ENCODE results near the gene HS6ST3. TPM values are rescaled to one million over a fixed set of nuclear protein-coding genes. Genes with fewer than 3 reads are reported as not detected.

The HS6ST3 gene
- total and polyA plus RNA-seq, 2 of the 13 experiments (the other 11 are each of a cell fraction or from before 2014, with no cell fraction given) = not detected

DNA sequence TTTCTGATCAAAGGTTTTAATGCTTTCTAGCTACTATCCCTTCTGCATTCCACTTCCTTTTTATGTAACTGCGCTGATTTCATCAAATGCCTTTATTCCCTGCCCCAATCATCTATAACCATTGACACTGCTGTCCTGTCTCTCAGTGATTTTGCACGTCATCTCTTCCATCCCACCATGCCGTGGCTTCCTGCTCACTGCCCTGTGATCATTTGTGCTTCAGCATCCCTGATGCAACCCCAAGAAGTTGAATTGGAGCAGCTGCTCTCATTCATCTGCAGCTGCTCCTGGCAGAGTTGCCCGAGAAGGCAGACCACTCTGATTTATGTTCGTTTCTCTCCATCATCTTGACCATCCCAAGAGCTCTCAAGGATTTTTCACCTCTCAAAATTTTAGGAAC, 112.4 kb downstream of the HS6ST3 start:
- POLR2A ChIA-PET = no interaction called here
- intact Hi-C loops (cut with micrococcal nuclease; ENCODE audit: unreplicated experiment) = no loop called here
- FAIRE-seq = no peak
- no peak for TF ChIP-seq TP53 (CRISPR knock-in tag; conservative IDR thresholded peaks at IDR 0.05)
- no peak for TF ChIP-seq TBX2 (CRISPR knock-in tag; IDR thresholded peaks at IDR 0.05; ENCODE audit: borderline replicate concordance)
- TF ChIP-seq NFE2L1 (CRISPR knock-in tag; IDR thresholded peaks at IDR 0.05; ENCODE audit: borderline replicate concordance) = no peak
- TF ChIP-seq ZSCAN25 (CRISPR knock-in tag; IDR thresholded peaks at IDR 0.05) = no peak
- no peak for TF ChIP-seq SMC3 (IDR thresholded peaks at IDR 0.05; ENCODE audit: low read length)
- no peak for TF ChIP-seq ZNF674 (CRISPR knock-in tag; IDR thresholded peaks at IDR 0.05; ENCODE audit: low read depth)
- no peak overlapping the region for H3K4me3 ChIP-seq (replicated peaks in 1 of 3; ENCODE audit: insufficient read depth in 1 of 3, low read depth in 2 of 3, low read length in 3 of 3)
- H3K36me3 ChIP-seq (replicated peaks in 1 of 2; ENCODE audit: control insufficient read depth in 1 of 2, insufficient read depth in 2 of 2, low read length in 2 of 2) = no peaks in the 10 kb centered on the region
- no TSS peak for BruUV-seq (replicated peaks)
- H4K20me1 ChIP-seq (ENCODE audit: insufficient read depth, low read length) = no peaks in the 10 kb centered on the region
- no peak for ATAC-seq
- no peaks in the 10 kb centered on the region for H3K79me2 ChIP-seq (ENCODE audit: insufficient read depth, low read length)
- no peaks in the 10 kb centered on the region; a peak in 1 of 5 replicates for H3K27me3 ChIP-seq (ENCODE audit: control insufficient read depth in 1 of 2, insufficient read depth in 2 of 2, low read length in 2 of 2)
- no peaks in the 10 kb centered on the region for H3K4me1 ChIP-seq (ENCODE audit: insufficient read depth, low read length)
- no peak overlapping the region for H2AFZ ChIP-seq (ENCODE audit: low read length)
- CTCF ChIA-PET (ENCODE audit: low intra/inter-chr PET ratio, low total read pairs) = no interaction called here
- no peak for DNase-seq (ENCODE audit: low spot score)
- H3K27ac ChIP-seq (ENCODE audit: extremely low read length, insufficient read depth, low read length) = no peak overlapping the region
- no peak overlapping the region for H3K9ac ChIP-seq (ENCODE audit: insufficient read depth, low read depth, low read length)
- no peak overlapping the region for H3K4me2 ChIP-seq (ENCODE audit: low read depth, low read length)
- no peaks in the 10 kb centered on the region for H3K9me3 ChIP-seq (ENCODE audit: low read length)
- in situ Hi-C loops (cut with HindIII; ENCODE audit: extremely low pct_ligation_motif_present, low pct_unique_long_range_greater_than_20kb) = no loop called here
- under 1% methylated on average over 5 of the region's 5 CpGs for WGBS (ENCODE audit: low lambda C conversion rate)

DNA sequence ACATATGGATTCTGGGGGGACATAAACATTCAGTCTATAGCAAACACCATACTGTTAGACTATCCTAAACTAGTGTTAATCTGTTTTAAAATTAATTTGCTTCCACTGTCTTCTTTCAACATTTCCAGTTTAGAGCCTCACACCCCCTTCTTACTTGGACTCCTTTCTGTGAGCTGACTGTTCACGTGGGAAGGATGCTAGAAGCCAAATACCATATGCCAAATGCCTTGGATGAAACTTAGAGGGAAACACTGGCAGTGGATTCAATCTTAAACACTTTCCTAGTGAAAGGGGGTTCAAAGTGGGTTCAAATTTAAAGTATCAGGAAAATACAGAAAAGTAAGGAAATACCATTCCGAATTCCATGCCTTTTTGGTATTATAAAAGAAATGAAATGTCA, 113.6 kb downstream of the HS6ST3 start:
- Histone ChIP-seq H2AFZ (ENCODE audit: low read length) (no peak overlapping the region), H3K4me2 (ENCODE audit: low read depth, low read length) (no peak overlapping the region), H3K4me1 (ENCODE audit: insufficient read depth, low read length) (no peaks in the 10 kb centered on the region), H4K20me1 (ENCODE audit: insufficient read depth, low read length) (no peaks in the 10 kb centered on the region), H3K4me3 (replicated peaks in 1 of 3; ENCODE audit: insufficient read depth in 1 of 3, low read depth in 2 of 3, low read length in 3 of 3) (no peak overlapping the region), H3K9ac (ENCODE audit: insufficient read depth, low read depth, low read length) (no peak overlapping the region), H3K36me3 (replicated peaks in 1 of 2; ENCODE audit: control insufficient read depth in 1 of 2, insufficient read depth in 2 of 2, low read length in 2 of 2) (no peaks in the 10 kb centered on the region), H3K27ac (ENCODE audit: extremely low read length, insufficient read depth, low read length) (no peak overlapping the region), H3K9me3 (ENCODE audit: low read length) (no peaks in the 10 kb centered on the region), H3K79me2 (ENCODE audit: insufficient read depth, low read length) (no peaks in the 10 kb centered on the region), H3K27me3 (ENCODE audit: control insufficient read depth in 1 of 2, insufficient read depth in 2 of 2, low read length in 2 of 2) (no peaks in the 10 kb centered on the region; a peak in 1 of 5 replicates)
- DNase-seq (ENCODE audit: low spot score) (no peak), FAIRE-seq (no peak), ATAC-seq (no peak)
- ChIA-PET CTCF (ENCODE audit: low intra/inter-chr PET ratio, low total read pairs) (no interaction called here), POLR2A (no interaction called here)
- WGBS (ENCODE audit: low lambda C conversion rate) = 0% methylated on average over 2 of the region's 2 CpGs
- intact Hi-C loops (cut with micrococcal nuclease; ENCODE audit: unreplicated experiment) (no loop called here), in situ Hi-C loops (cut with HindIII; ENCODE audit: extremely low pct_ligation_motif_present, low pct_unique_long_range_greater_than_20kb) (no loop called here)
- TF ChIP-seq ZNF354B (CRISPR knock-in tag; IDR thresholded peaks at IDR 0.05) = no peak
- TF ChIP-seq, protein P1, sequence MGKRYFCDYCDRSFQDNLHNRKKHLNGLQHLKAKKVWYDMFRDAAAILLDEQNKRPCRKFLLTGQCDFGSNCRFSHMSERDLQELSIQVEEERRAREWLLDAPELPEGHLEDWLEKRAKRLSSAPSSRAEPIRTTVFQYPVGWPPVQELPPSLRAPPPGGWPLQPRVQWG (CRISPR knock-in tag; IDR thresholded peaks at IDR 0.05; ENCODE audit: borderline replicate concordance, low read depth) = no peak
- TF ChIP-seq, protein P2, sequence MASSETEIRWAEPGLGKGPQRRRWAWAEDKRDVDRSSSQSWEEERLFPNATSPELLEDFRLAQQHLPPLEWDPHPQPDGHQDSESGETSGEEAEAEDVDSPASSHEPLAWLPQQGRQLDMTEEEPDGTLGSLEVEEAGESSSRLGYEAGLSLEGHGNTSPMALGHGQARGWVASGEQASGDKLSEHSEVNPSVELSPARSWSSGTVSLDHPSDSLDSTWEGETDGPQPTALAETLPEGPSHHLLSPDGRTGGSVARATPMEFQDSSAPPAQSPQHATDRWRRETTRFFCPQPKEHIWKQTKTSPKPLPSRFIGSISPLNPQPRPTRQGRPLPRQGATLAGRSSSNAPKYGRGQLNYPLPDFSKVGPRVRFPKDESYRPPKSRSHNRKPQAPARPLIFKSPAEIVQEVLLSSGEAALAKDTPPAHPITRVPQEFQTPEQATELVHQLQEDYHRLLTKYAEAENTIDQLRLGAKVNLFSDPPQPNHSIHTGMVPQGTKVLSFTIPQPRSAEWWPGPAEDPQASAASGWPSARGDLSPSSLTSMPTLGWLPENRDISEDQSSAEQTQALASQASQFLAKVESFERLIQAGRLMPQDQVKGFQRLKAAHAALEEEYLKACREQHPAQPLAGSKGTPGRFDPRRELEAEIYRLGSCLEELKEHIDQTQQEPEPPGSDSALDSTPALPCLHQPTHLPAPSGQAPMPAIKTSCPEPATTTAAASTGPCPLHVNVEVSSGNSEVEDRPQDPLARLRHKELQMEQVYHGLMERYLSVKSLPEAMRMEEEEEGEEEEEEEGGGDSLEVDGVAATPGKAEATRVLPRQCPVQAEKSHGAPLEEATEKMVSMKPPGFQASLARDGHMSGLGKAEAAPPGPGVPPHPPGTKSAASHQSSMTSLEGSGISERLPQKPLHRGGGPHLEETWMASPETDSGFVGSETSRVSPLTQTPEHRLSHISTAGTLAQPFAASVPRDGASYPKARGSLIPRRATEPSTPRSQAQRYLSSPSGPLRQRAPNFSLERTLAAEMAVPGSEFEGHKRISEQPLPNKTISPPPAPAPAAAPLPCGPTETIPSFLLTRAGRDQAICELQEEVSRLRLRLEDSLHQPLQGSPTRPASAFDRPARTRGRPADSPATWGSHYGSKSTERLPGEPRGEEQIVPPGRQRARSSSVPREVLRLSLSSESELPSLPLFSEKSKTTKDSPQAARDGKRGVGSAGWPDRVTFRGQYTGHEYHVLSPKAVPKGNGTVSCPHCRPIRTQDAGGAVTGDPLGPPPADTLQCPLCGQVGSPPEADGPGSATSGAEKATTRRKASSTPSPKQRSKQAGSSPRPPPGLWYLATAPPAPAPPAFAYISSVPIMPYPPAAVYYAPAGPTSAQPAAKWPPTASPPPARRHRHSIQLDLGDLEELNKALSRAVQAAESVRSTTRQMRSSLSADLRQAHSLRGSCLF (CRISPR knock-in tag; IDR thresholded peaks at IDR 0.05; ENCODE audit: borderline replicate concordance) = no peak
- no peak for TF ChIP-seq SCMH1 (CRISPR knock-in tag; IDR thresholded peaks at IDR 0.05; ENCODE audit: borderline replicate concordance)
- no peak for TF ChIP-seq JUNB (CRISPR knock-in tag; IDR thresholded peaks at IDR 0.05; ENCODE audit: borderline replicate concordance)
- no peak for TF ChIP-seq CBX1 (IDR thresholded peaks at IDR 0.05; ENCODE audit: low read depth)
- TF ChIP-seq, protein P3, sequence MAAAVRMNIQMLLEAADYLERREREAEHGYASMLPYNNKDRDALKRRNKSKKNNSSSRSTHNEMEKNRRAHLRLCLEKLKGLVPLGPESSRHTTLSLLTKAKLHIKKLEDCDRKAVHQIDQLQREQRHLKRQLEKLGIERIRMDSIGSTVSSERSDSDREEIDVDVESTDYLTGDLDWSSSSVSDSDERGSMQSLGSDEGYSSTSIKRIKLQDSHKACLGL (CRISPR knock-in tag; IDR thresholded peaks at IDR 0.05) = no peak
- BruUV-seq (replicated peaks) = no TSS peak
